DMS53 treated with DMSO at 0.1 percent for 48 hours (cell line): ENCODE data around the gene MED27.
A peak's percentile ranks its signal among the peaks of the same experiment; 100 is the strongest.
"Not testable (repeated sequence)": the region's sequence is repeated elsewhere in the genome, so short reads cannot be mapped to it uniquely, and the experiment has no call there.

ENCODE experiments used
- DNase-seq: peaks from one replicate; lab custom pipeline; 2025; ENCODE audit not compliant: unreplicated experiment; lab: John Stamatoyannopoulos, UW

The MED27 gene

GRCh38 chr9:132077881-132078698 lies 1.6 kb downstream of the MED27 start:
- DNase-seq, result peak; percentile 72

GRCh38 chr9:132075853-132076252 lies 3.8 kb downstream of the MED27 start:
- peak; percentile 14 for DNase-seq

DNA sequence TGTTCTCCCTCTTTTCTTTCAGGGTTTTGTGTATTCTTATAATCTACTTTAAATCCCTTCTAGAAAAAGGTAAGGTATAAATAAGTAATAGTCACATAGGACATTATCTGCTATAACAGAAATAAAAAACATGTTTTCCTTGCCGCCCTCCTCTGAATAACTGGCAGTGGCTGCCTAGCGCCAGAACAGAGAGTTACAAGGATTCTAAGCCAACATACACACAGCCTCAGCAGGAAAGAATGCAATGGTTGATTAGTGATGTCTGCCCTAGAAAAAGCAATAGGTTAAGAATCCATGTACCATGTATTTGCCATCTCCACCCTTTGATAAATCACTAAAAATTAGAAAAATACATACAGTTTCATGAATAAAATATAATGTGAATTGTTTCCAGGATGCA lies 4.9 kb downstream of the MED27 start:
- DNase-seq, result no peak

GRCh38 chr9:132071847-132072507 lies 7.7 kb downstream of the MED27 start:
- no peak for DNase-seq

DNA sequence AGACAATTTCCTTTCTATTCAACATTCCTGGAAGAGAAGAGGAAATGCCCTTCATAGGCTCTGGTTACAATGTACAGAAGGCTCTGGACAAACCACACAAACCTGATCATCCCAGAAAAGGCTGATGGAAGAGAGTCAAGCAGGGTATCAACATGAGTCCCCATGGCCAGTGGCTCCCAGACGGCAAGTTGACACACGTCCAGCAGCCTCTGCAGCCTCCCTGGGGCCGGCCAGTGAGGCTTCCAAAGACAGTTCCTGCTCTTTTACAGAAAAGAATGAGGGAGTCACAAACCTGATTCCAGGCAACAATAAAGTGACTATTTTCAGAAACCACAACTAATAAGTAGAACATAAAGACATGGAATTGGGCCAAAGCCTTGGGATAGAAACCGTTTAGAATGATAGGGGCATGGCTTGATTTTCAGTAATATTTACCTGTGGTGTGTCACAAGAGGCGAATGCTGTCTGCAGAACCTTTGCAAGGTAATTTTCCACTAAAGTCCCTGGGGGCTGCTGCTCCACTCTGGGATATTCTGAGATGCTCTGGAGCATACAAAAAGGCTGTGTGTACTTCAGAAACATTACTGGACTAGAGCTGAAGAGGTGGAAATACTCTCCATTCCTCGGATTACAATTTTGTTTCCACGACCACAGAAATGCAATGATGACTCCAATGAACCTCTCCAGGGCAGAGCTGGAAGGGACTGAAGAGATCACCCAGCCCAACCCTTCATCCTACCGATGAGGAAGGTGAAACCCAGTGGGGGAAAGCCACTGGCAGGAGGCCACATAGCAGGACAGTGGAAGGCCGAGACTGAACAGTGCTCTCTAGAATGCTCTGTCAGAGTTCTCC lies 10.4 kb downstream of the MED27 start:
- DNase-seq, result no peak

DNA sequence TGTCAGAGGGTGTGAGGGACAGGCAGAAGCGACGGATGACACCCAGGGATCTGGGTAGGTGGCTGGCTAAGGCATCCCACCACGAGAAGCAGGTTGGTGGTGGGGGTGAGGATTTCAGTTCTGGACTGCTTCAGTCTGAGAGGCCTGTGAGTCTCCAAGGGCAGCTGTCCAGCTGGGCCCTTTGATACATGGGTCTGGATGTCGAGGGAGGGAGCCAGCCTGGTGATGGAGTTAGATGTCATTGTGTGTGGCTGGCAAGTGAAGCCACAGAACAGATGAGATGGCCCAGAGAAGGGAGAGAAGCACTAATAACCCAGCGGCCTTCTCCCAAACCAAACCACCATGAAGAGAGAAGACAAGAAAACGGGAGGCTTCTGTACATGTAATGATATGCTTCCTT lies 11.1 kb downstream of the MED27 start:
- no peak for DNase-seq

DNA sequence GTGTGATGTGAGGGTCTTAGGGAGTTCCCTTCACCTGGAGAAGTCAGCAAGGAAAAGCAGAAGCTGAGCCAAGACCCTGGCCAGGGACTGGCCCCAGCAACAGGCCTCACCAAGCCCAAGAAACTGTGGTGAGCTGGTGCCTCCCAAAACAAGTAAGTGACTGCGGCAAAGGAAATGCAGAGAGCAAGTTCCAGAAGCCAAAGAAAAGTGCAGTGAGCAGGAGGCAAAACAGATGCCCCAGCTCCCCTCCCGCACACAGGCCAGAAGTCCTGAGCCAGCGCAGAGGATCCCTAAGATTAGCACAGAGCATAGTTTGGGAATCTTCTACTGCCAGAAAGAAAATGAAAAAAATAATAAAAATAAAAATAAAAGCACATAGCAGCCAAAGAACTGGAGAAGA lies 13.2 kb downstream of the MED27 start:
- DNase-seq, result no peak

GRCh38 chr9:132066057-132066456 lies 13.6 kb downstream of the MED27 start:
- no peak for DNase-seq

- DNase-seq, result no peak
Measured at GRCh38 chr9:132063281-132063680, 16.4 kb downstream of the MED27 start.

DNA sequence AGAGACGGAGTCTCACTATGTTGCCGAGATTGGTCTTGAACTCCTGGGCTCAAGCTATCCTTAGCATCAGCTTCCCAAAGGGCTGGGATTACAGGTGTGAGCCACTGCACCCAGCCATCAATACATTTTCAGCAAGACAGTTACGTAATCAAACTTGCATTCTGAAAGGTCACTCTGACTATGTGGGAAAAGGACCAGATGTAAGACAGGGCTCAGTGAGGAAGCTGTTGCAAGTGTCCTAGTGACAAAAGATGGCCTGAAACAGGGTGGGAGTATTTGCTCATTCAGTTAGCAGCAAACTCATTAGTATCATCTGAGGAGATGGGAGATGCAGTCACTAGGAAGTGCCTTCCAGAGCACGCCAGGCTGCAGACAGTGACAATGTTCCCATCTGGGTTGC lies 16.9 kb downstream of the MED27 start:
- DNase-seq, result no peak

- no peak for DNase-seq
Measured at GRCh38 chr9:132061526-132061925, 18.1 kb downstream of the MED27 start.

GRCh38 chr9:132059361-132059760 lies 20.3 kb downstream of the MED27 start:
- no peak for DNase-seq

DNA sequence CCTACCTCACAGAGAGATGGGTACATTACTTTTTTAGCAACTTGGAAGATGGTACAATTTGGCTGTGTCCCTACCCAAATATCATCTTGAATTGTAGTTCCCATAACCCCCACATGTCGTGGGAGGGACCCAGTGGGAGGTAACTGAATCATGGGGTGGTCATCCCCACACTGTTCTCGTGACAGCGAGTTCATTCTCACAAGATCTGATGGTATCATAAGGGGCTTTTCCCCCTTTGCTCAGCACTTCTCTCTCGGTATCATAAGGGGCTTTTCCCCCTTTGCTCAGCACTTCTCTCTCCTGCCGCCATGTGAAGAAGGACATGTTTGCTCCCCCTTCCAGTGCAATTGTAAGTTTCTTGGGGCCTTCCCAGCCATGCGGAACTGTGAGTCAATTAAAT lies 21.4 kb downstream of the MED27 start:
- DNase-seq, result not testable (repeated sequence)

- peak; percentile 11 for DNase-seq
Measured at GRCh38 chr9:132056717-132057560, 22.7 kb downstream of the MED27 start.

DNA sequence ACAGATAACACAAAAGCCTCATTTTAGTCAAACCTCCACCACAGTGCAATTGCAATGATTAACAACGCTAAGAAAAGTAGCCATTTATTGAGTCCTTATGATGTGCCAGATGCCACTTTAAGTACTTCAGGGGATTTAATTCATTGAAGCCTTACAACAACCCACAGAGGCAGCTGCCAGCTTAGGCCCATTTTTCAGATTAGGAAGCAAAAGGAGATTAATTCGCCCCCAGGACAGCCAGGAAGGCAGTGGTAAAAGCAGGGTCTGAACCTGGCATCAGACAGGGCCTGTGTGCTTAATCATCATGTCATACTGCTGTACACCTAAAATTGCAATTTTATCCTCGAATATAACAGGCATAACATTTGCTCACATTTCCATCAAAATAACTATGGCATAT lies 23.9 kb downstream of the MED27 start:
- no peak for DNase-seq

DNA sequence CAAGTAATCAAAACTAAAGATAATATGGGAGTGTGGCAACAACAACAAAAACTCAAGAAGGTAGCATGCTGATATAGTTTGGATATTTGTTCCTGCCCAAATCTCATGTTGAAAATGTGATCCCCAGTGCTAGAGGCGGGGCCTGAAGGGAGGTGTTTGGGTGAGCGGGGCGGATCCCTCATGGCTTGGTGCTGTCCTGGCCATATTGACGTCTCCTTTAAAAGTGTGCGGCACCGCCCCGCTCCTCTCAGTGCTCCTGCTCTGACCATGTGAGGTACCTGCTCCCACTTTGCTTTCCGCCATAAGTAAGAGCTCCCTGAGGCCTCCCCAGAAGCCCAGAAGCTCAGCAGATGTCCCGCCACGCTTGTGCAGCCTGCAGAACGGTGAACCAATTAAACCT lies 25.6 kb downstream of the MED27 start:
- DNase-seq, result no peak

DNA sequence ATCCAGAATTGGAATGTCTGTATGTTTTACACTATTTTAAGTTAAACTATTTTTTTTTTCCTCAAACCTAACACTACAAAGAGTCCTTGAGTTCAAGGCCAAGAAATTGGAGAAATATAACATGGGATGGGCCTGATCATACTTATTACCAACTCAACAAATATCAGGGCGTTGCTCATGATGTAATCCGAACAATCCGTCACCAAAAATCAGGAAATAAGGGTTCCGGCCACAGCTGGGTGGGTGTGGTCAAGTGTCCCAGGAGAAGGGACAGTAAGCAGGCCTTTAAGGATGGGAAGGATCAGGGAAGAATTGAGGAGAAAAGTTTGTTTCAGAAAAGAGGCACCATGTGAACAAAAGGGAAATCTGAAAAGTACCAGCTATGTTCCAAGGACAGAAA lies 29.8 kb downstream of the MED27 start:
- DNase-seq, result no peak

DNA sequence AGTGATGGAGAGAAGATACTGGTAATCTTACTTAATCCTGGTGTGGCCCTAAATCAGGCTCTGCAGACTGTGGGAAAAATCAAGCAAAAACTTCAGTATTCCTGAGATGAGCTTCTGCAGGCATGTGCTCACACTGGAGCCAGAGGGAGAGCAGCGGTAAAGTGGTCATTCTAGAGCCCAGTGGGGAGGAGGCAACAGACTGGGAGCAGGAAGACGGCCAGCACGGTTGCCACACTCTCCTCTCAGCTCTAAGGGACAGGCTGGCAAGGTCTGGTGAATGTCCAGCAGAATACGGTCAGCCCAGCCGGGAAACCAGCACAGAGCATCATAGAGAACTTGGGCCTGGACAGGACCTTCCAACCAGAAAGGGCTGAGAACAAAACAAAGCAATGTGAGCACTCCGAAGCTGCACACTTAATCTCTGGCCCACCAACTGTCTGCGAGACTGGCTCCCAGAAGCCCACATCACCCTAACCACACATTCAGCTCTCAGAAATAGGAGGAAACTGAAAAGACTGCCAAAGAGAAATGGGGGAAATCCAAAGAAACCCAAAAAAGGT lies 30.3 kb downstream of the MED27 start:
- DNase-seq, result no peak

GRCh38 chr9:132048201-132048600 lies 31.5 kb downstream of the MED27 start:
- no peak for DNase-seq

- no peak for DNase-seq
Measured at GRCh38 chr9:132046456-132046855, 33.2 kb downstream of the MED27 start.
